Measurements from ENCODE around the gene ARHGAP15.

ARHGAP15 gene

GRCh38 chr2:143802242-143802641 lies 673.0 kb downstream of the ARHGAP15 start:
- no peak overlapping the region for H3K27ac ChIP-seq
- no peak for DNase-seq
- H3K36me3 ChIP-seq = no peaks in the 10 kb centered on the region
- no peak for TF ChIP-seq CTCF (IDR thresholded peaks at IDR 0.05; ENCODE audit: low read depth, low read length)
- H3K4me3 ChIP-seq (ENCODE audit: low read depth, low read length) = no peak overlapping the region
- no peaks in the 10 kb centered on the region for H3K27me3 ChIP-seq (ENCODE audit: insufficient read depth, low read depth, severe bottlenecking)
- no peaks in the 10 kb centered on the region for H3K9me3 ChIP-seq (ENCODE audit: severe bottlenecking)

GRCh38 chr2:143802871-143803650 lies 673.8 kb downstream of the ARHGAP15 start:
- Histone ChIP-seq H3K36me3 (no peaks in the 10 kb centered on the region), H3K27ac (no peak overlapping the region), H3K9me3 (ENCODE audit: severe bottlenecking) (no peaks in the 10 kb centered on the region), H3K4me3 (ENCODE audit: low read depth, low read length) (no peak overlapping the region), H3K27me3 (ENCODE audit: insufficient read depth, low read depth, severe bottlenecking) (no peaks in the 10 kb centered on the region)
- no peak for DNase-seq
- TF ChIP-seq CTCF (IDR thresholded peaks at IDR 0.05; ENCODE audit: low read depth, low read length) = no peak

- Histone ChIP-seq H3K36me3 (no peaks in the 10 kb centered on the region), H3K4me3 (ENCODE audit: low read depth, low read length) (no peak overlapping the region), H3K27me3 (ENCODE audit: insufficient read depth, low read depth, severe bottlenecking) (no peaks in the 10 kb centered on the region), H3K27ac (no peak overlapping the region), H3K9me3 (ENCODE audit: severe bottlenecking) (no peaks in the 10 kb centered on the region)
- no peak for TF ChIP-seq CTCF (IDR thresholded peaks at IDR 0.05; ENCODE audit: low read depth, low read length)
- DNase-seq = no peak
Measured at GRCh38 chr2:143803936-143804335, 674.7 kb downstream of the ARHGAP15 start.

- no peaks in the 10 kb centered on the region for H3K9me3 ChIP-seq (ENCODE audit: severe bottlenecking)
Measured at GRCh38 chr2:143805666-143806065, 676.4 kb downstream of the ARHGAP15 start.

GRCh38 chr2:143807192-143807591 lies 678.0 kb downstream of the ARHGAP15 start:
- Histone ChIP-seq H3K36me3 (no peaks in the 10 kb centered on the region), H3K4me3 (ENCODE audit: low read depth, low read length) (no peak overlapping the region), H3K27ac (no peak overlapping the region), H3K27me3 (ENCODE audit: insufficient read depth, low read depth, severe bottlenecking) (no peaks in the 10 kb centered on the region), H3K9me3 (ENCODE audit: severe bottlenecking) (no peaks in the 10 kb centered on the region)
- no peak for TF ChIP-seq CTCF (IDR thresholded peaks at IDR 0.05; ENCODE audit: low read depth, low read length)
- no peak for DNase-seq

More at GRCh38 chr2:143805666-143806065, 676.4 kb downstream of the ARHGAP15 start:
- TF ChIP-seq CTCF (IDR thresholded peaks at IDR 0.05; ENCODE audit: low read depth, low read length) = no peak
- H3K27ac ChIP-seq = no peak overlapping the region
- H3K27me3 ChIP-seq (ENCODE audit: insufficient read depth, low read depth, severe bottlenecking) = no peaks in the 10 kb centered on the region
- no peak overlapping the region for H3K4me3 ChIP-seq (ENCODE audit: low read depth, low read length)
- no peaks in the 10 kb centered on the region for H3K36me3 ChIP-seq
- DNase-seq = no peak

GRCh38 chr2:143807671-143808070 lies 678.5 kb downstream of the ARHGAP15 start:
- no peak for DNase-seq

More at GRCh38 chr2:143807671-143808070, 678.5 kb downstream of the ARHGAP15 start:
- Histone ChIP-seq H3K27ac (no peak overlapping the region), H3K36me3 (no peaks in the 10 kb centered on the region), H3K9me3 (ENCODE audit: severe bottlenecking) (no peaks in the 10 kb centered on the region), H3K4me3 (ENCODE audit: low read depth, low read length) (no peak overlapping the region), H3K27me3 (ENCODE audit: insufficient read depth, low read depth, severe bottlenecking) (no peaks in the 10 kb centered on the region)
- no peak for TF ChIP-seq CTCF (IDR thresholded peaks at IDR 0.05; ENCODE audit: low read depth, low read length)
